GM21381 (cell line): Measurements from ENCODE around the gene ASTL.

ENCODE experiments used
- ATAC-seq: cut with Tn5 transposase; IDR thresholded peaks from one replicate; pipeline ENCODE4 v1.9.1; 2021; ENCODE audit warnings: mild to moderate bottlenecking, moderate library complexity; ENCODE audit not compliant: unreplicated experiment

The ASTL gene

DNA sequence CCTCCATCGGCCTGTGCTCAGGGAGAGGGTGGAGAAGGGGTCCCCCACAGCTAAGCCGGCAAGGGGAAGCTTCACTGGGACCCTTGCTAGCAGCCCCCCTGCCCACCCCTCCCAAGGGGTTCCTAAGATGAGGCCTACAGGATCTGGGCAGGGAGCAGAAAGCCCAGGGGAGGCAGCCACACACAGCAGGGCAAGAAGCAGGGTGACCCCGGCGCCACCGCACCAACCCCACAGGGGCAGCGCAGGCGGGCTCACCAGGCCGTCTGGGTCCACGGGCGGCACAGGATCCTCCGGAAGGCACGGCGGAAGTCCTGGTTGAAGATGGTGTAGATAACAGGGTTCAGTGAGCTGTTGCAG is 23.8 kb downstream of the ASTL start:
- no peak for ATAC-seq

DNA sequence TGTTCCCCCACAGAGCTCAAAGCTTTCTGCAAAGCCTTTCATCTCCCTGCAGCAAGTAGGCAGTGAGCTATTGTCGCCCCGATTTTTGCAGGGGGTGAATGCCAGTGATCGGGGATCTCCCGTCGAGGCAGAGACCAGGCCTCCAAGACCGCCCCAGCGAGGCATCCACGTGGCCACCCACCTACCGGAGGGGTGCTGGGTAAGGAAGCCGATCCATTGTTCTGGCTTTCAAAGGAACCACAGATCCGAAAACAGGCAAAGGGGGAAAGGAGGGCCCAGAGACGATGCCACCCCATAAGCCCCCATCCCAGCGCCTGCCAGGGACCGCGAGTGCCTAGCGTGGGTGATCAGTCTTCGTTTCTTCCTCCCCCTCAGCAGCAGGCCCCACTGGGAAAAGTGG is 24.4 kb downstream of the ASTL start:
- ATAC-seq = no peak

DNA sequence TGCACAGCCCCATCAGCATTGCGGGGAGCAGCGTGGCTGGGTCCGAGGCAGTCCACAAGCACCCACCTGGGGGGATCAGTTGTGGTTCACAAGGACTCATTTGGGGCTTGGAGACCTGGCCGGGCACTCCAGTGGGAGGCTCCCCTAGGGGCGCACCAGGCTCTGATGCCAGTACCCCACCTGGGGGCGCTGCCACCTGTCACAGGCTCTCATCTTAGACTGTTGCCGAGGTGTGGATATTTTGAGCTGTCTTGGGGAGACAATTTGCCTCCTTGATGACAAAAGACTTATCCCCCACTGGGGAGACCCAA is 25.0 kb downstream of the ASTL start:
- no peak for ATAC-seq

DNA sequence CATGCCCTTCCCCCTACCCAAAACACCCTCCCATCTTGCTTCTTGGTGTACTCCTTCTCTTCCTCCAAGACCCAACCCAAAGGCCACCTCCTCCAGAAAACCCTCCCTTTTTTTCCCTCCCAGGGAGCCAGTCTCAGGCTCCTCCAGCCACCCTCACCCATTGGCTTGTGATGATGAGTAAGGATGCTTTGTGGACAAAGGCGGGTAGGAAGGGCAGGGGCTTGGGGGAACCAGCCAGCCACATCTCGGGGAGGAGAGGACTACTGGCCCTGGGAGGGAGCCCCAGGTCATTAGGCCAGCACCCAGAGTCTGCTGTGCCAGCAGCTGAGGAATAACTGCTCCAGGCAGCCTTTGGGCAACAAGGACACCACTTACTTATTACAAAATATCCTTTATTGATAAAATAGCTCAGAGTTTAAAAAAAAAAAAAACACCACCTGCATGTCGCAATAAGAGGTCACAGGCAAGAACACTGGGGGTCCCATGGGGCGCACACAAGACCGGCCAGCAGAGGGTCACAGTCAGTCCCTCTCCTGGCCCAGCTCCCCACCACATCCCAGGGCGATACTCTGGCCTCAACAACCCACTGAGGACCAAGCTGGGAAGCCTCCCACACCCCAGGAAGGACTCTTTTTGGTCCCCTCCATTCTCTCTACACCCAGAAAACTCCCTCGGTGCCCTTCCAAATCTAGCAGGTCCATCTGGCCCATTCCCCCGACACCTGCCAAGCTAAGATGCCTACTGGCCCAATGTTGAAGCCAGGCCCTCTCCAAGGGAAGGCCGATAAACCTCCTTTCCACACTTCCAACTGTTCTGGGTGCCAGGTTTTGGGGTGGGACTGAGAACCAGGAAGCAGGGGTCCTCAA is 25.6 kb downstream of the ASTL start:
- no peak for ATAC-seq

DNA sequence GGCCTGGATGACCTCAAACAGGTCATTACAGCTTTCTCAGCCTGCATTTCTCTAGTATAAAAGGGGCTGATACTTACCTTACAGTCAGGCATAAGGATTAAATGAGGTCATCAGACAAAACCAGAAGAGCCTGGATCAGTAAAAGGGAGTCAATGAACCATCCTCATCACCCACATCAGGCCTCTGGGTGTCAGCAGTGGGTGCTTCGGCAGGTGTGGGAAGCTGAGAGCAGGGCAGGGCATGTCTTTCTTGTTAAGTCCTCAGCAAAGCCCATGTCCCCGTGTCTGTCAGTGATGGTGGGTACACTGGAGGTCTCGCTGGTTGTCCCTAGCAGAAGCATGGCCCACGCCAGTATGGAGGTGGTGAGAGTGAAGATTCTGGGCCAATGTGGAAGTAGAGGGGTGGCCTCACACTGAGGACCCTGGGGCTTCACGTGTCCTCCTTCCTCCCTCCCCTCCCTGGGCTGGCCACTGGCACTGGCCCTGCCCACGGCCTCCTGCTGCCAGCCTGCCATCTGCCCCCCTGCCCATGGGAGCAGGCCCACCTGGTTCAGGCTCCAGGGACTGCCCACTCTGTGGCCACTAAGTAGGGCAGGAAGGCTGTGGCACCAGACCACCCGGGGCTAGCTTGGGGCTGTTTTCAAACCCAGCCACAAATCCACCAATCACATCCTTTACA is 26.3 kb downstream of the ASTL start:
- no peak for ATAC-seq

DNA sequence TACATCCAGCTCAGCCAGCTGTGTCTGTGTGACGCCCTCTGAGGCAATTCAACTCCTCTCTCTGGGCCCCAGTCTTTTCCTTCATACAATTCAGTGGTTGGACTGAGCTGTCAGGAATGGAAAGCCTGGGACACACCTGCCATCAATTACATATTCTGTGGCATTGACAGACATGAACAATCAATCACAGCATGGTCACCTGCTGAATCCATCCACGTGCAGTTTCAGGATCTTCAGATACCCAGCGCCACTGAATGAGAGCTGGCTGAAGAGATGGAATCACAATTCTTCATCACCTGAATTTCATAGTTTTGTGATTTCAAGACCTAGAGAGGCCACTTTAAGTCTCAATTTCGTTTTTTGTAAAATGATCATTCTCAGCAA is 27.1 kb downstream of the ASTL start:
- ATAC-seq = no peak

DNA sequence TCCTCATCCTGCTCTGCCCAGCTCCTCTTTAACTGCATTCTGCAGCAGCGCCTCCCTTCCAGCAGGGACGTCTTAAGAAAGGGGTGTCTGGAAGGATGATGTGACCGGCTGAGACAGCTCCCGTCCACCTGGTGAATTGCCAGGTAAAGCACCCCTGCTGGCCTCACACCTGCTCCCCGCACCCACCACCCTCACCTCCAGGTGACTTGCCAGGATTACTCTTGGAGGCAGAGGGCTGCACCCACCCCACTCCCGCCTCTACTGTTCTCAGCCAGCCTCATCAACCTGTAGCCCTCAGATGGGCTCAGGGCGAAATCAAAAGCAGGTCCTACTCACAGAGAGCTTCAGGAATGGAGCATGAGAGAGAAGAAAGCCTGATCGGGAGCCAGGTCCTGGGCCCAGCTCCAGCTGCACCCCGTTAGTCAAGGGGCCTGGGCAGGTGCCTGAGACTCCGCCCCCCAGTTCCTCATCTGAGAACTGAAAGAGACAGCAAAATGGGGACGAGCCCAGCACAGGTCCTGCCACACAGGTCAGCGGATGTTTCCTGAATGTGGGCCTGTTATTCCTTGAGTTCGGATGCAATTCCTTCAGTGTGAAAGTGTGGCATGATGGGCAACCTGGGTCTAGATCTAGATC is 27.6 kb downstream of the ASTL start:
- no peak for ATAC-seq

DNA sequence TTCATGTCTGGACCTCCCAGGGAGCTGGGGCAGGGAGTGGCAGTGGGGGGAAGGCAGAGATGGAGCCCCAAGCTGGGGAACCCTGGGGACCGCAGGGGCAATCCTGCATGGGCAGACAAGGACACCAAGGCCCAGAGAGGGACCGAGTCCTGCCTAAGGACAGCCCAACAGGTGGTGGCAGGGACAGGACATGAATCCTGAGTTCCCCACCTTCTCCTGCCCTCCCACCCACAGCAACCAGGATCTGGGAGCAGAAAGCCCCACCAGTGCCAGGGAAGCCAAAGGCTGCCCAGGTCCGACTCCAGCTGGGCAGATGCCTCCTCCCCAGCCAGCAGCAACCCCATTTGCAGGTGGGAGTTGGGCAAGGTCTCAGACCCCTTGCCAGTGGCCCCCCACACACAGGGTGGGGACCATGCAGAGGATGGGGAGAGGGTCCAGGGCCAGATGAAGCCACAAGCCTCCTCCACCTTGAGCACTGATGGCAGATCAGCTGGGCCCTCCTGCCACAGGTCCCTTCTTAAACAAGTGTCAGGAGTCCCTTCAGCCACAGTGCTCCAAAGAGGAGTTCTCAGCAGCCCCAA is 28.3 kb downstream of the ASTL start:
- no peak for ATAC-seq

DNA sequence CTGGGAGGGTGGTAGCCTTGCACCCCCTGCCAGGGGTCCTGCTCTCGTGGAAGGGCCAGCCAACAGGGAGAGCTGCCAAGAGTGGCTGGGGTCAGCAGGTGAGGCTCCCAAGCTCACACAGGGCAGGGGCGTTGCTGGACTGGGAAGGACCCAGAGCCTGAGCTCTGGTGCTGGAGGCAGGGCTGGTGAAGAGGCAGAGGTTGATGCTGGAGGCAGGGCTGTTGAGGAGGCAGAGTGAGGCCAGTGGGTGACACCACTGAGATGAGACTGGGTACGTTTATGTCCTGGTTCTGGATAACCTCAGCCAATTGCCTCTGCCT is 29.0 kb downstream of the ASTL start:
- no peak for ATAC-seq

DNA sequence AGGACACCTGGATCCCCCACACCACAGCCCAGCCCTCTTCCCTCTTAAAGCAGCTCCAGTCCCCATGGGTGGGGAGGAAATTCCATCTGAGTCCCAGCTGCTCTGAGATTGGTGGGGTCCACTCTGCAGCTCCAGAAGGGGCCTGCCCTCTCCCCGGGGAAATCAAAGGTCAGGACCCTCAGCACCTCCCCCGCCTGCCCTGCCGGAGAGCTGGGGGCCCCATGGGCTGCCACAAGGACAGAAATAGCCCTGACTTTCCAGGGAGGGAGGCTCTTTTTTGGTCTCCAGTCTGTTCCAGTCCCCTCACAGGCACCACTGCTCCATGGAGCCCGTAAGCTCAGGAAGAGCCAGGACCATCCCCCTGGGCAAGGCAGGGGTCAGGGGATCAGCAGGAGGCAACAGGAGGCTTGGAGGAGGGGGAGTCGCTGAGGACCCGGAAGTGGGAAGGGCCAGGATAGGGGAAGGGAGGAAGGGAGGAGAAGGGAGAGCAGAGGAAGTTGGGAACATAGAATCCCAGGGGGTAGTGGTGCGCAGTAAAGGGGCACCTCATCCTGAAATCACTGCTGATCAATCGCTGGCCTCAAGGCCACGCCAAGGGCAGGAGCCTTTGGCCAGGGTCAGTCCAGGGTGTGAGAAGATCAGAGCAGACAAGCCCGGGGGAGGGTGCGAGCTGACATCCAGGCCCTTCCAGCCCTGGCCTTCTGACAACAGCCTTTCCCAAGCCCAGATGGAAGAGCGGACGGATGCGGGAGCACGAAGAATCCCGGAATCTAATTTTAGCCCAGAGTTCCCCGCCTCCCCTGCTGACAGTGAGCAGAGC is 29.6 kb downstream of the ASTL start:
- no peak for ATAC-seq

DNA sequence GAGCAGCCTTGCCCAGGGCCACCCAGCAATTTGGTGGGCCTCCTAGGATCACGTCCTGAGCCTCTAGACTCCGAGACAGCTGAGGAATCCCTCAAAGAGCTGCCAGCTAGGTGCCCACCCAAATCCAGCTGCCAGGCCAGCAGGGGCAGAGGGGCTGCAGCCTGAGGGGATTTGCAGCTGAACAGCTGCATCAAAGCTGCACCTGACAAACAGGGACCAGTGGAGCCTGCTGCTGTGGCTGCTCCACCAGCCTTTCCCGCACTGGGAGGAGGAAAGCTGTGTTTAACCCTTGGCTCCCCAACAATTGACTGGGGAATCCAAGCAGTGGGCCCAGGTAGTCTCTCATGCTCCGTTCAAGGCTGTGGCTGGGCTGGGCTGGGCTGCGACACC is 30.2 kb downstream of the ASTL start:
- ATAC-seq = no peak

DNA sequence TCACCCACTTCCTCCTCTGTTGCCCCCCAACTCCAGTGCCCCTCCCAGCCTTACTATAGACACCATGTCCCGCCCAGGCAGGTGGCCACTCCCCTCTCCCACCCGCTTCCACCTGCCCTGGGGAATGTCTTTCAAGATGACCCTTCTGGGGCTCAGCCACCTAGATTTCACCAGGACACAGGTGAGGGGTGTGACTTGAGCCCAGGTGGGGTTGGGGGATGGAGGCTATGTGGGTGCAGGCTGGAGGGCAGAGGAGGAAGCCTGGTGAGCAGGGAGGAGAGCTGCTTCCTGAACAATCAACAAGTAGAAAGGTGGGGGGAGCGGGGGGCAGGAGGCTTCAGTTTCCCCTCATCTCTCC is 30.6 kb downstream of the ASTL start:
- no peak for ATAC-seq

DNA sequence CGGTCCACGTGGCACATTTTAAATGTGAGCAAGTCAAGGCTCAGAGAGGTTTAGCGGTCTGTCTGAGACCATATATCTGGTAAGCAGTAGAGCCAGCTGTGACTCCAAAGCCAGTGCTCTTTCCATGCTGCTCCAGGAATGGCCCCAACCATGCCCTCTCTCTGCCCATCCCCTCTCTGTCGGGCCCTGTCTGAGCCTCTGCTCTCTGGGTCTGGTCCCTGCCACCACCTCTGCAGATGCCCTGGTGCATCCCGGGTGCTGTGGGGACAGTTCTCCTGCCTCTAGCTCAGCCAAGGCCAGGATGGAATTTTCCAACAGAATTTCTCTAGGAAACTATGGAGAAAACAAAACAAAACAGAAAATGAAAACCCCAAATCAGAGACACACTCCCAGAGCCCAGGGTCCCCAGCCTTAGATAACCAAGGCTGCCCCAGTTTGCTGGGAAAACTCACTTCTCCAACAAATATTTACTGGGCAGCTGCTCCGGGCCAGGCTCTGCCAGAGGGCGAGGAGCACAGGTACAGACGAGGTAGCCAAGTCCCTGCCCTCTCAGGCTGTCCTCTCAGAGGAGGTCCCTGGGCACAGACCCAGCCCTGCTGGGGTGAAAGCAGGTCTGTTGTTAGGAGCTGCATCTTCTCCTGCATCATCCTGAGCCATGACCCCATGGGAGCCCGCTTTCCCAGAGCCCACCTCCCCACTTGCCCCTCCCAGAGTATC is 31.2 kb downstream of the ASTL start:
- ATAC-seq = no peak

DNA sequence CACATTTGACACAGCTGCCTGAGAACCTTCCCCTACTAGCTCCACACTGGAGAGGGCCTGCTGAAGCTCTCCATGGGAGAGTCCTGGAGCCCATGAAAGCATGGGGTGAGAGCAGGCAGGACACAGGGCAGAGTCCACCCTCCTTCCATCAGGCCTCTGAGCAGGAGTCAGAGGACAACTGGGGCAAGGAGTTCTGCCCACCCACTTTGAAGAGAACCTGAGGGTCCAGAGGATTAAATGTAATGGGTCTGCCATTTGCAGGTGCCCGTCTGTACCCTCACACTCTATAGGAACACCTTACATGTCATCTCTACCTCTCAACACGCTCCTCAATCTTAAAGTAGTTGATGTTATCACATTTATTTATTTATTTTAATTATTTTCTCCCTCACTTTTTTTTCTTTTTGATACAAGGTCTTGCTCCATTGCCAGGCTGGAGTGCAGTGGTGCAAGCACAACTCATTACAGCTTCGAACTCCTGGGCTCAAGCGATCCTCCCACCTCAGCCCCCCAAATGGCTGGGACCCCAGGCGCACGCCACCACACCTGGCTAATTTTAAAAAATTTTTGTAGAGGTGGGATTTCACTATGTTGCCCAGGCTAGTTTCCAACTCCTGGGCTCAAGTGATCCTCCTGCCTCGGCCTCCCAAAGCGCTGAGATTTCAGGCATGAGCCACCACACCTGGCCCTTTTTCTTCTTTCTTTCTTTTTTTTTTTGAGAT is 32.1 kb downstream of the ASTL start:
- no peak for ATAC-seq

DNA sequence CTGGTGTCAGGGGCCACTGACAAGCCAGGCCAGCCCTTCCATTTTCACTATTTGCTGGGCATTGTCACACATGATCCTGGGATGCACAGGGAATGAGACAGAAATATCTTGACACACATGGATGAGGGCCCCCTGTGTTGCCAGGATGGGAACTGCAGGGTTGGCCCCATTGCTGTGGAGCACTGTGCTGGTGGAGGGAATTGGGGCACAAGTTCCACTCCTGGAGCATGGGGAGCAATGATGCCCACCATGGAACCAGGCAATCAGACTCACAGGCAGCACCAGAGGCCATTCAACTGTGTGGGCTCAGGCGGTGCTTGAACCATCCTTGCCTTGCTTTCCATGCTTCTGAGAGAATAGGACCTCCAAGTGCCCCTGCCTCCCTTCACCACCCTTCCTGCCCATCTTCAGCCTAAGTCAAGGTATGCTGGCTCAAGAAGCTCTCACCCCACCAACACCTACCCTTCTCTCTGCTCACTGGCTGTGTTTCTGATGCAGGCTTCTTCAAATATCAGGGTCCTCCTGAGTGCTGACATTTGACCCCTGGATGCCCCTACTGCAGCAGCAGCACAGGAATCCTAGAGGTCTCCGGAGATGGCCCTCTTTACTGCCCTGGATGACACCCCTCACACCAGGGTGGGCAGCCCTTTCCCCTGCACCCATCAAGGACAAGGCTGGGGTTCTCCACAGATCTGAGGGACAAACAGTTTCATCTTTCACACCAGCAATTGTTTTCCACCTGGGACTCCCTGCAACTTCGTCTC is 33.0 kb downstream of the ASTL start:
- no peak for ATAC-seq

DNA sequence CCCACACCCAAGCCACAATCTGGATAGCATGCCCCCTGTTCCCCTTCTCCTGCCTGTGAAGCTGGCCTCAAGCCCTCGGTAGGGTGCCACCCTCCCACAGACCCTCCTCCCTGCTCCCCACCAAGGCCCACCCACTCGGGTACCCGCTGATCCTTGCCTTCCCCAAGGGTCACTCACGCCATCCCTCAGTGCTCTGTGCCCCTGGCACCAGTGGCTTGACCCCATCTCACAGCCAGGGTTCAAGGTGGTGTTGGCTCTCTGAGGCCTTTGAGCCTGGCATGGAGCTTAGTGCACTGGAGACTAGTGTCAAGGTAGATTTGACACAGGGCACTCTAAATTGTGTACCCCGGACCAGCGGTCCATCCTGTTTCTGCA is 33.8 kb downstream of the ASTL start:
- ATAC-seq = no peak

DNA sequence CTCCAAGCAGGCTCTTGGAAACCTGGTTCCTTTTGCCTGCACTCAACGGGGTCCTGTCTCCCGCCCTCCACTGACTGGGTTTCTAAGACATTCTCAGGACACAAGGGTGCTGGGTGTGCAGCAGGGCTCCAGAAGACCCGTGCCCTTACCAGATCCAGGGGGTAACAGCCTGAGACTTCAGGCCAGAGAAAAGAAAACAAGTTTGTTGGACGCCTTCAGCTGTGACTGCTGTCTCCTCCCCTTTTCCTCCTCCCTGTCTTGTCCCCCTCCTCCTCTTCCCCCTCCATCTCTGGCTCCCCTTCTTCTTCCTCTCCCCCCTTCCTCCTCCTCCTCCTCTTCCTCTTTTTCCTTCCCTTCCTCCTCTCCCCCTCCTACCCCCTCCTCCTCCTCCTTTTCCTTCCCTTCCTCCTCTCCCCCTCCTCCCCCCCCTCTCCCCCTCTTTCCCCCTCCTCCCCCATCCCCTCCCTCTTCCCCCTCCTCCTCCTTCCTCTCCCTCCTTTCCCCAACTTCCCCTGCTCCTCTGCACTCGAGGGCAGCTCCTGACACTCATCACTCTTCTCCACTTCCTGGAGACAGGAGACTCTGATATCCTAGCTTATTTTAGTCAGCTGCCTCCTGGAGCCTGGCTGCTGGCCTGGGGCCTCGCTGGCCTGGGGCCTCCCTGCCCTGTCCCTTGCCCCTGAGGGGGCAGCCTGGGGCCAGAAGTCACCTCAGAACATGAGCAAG is 34.4 kb downstream of the ASTL start:
- ATAC-seq = no peak

DNA sequence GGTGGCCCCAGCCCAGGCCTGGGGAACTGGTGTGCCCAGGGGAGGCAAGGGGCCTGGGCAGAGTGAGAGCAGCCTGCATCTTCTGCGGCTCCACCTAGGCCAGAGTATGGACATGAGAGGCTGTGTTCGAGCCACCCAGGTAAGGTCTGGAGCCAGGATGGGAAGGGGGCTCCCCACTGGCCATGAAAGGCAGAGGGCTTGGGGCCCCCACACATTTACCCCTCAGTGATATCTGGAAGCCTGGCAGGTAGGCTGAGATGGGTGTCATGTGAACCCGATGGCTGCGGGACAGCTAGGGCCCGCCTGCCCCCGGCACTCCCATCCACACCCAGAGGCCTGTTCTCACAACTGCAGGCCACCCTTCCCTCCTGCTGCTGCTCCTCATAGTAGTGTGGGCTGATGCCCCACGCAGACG is 35.1 kb downstream of the ASTL start:
- ATAC-seq = no peak
